OCI-LY3 (cell line): Measurements from ENCODE around the gene LCOR.

Experiments used
- EZH2phosphoT487 ChIP-seq: fragments of 200-600 bp; shearing (Covaris generic); IDR thresholded peaks from 2 replicates; pipeline ENCODE4 v1.6.1; 2018; ENCODE audit warnings: antibody characterized with exemption, mixed run types, low read depth
- TF ChIP-seq, protein P1 (sequence below): fragments of 200-600, 300-600 bp; sonication (generic); IDR thresholded peaks from 2 replicates; pipeline ENCODE4 v1.5.1; 2014; ENCODE audit warnings: antibody characterized with exemption, low read length, low read depth

DNA sequence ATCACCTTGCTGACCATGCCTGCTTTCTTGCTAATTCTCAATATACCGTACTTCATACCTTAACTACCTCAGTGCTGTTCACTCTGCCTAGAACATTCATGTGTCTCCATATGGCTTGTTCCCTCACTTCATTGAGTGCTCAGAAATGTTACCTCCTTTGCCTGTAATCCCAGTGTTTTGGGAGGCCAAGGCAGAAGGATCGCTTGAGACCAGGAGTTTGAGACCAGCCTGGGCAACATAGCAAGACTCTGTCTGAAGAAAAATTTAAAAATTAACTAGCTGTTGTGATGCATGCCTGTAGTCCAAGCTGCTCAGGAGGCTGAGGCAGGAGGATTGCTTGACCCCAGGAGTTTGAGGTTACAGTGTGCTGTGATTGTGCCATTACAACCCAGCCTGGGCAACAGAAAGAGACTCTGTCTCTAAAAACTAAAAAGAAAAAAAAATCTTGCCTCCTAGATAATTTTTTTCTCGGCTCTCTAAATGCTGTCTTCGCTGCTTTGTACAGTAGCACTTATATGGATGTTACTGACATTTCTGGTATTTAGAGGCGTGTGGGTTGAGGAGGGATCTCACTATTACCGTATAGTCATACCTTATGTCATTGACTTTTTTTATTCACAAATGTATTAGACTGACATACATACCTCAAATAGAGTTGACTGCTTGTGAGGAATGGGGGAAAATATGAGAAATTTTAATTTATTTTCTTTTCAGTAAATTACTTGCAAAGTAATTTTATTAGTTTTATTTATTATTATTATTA is 63.7 kb downstream of the LCOR start:
- TF ChIP-seq EZH2phosphoT487: no peak
- TF ChIP-seq, protein P1, sequence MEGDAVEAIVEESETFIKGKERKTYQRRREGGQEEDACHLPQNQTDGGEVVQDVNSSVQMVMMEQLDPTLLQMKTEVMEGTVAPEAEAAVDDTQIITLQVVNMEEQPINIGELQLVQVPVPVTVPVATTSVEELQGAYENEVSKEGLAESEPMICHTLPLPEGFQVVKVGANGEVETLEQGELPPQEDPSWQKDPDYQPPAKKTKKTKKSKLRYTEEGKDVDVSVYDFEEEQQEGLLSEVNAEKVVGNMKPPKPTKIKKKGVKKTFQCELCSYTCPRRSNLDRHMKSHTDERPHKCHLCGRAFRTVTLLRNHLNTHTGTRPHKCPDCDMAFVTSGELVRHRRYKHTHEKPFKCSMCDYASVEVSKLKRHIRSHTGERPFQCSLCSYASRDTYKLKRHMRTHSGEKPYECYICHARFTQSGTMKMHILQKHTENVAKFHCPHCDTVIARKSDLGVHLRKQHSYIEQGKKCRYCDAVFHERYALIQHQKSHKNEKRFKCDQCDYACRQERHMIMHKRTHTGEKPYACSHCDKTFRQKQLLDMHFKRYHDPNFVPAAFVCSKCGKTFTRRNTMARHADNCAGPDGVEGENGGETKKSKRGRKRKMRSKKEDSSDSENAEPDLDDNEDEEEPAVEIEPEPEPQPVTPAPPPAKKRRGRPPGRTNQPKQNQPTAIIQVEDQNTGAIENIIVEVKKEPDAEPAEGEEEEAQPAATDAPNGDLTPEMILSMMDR: no peak
